Esophagus muscularis mucosa (tissue), 4 donors: ENCODE measurements around the gene OPRL1.

Source experiments
- EP300 ChIP-seq: sonication (generic); formaldehyde crosslinking; IDR thresholded peaks from one replicate; pipeline ENCODE4 v1.6.1; 2017; ENCODE audit warnings: antibody characterized with exemption
- POLR2A ChIP-seq: fragments of 450-650 bp; IDR thresholded peaks from one replicate; pipeline ENCODE4 v1.6.1; 2017; ENCODE audit warnings: antibody characterized with exemption, moderate library complexity, mild to moderate bottlenecking, low read depth
- POLR2AphosphoS5 ChIP-seq, 2 donors: sonication (generic); formaldehyde crosslinking; IDR thresholded peaks; one replicate each; pipeline ENCODE4 v1.6.1; 2017; ENCODE audit warnings: antibody characterized with exemption in 2 of 2
- TF ChIP-seq, protein P1 (sequence below), 3 experiments: fragments of 200-600 bp in 2 of 3; fragments of 450-650 bp in 1 of 3; sonication (generic) in 2 of 3; IDR thresholded peaks; one replicate each; pipeline ENCODE4 v1.5.1; 2017 to 2019; ENCODE audit warnings: antibody characterized with exemption in 3 of 3, mild to moderate bottlenecking in 2 of 3, moderate library complexity in 1 of 3

DNA sequence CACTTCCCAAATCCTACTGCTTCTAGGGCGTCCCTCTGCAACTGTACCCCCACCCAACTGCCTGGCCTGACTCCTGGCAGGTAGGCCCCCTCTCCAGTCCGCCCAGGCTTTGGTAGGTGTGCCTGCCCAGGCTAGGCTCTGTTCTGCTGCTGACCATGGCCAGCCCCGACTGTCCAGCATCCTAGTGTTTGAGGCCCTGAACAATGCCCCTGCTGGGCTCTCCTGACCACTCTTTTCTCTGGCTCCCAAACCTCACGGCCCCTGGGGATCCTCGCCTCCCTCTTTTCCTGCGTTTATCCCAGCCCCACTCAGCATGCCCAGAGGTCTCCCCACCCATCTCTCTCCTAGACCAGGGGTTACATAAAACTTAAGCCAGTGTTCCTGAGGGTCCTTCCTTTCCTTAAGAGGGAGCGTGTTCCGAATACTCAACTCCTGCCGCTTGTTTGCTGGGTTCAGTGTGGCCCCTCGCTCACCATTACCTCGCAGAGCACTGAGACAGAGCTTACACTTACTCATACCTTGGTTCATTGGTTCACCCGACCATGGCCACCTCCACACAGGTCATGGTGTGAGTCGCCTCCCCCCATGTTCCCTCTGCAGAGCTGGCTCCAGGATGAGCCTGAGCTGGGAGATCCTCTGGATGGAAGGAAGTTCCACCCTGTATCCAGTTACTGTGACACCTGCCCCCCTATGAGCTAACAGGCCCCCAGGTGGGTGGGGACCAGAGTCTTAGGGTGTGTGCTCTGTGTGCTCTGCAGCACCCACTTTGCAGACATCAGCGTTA lies 63.3 kb downstream of the OPRL1 start:
- TF ChIP-seq EP300 (no peak), POLR2A (no peak), POLR2AphosphoS5 (IDR thresholded peaks at IDR 0.05) (no peak)
- TF ChIP-seq, protein P1, sequence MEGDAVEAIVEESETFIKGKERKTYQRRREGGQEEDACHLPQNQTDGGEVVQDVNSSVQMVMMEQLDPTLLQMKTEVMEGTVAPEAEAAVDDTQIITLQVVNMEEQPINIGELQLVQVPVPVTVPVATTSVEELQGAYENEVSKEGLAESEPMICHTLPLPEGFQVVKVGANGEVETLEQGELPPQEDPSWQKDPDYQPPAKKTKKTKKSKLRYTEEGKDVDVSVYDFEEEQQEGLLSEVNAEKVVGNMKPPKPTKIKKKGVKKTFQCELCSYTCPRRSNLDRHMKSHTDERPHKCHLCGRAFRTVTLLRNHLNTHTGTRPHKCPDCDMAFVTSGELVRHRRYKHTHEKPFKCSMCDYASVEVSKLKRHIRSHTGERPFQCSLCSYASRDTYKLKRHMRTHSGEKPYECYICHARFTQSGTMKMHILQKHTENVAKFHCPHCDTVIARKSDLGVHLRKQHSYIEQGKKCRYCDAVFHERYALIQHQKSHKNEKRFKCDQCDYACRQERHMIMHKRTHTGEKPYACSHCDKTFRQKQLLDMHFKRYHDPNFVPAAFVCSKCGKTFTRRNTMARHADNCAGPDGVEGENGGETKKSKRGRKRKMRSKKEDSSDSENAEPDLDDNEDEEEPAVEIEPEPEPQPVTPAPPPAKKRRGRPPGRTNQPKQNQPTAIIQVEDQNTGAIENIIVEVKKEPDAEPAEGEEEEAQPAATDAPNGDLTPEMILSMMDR (IDR thresholded peaks at IDR 0.05) = no peak
